ENCODE results near the gene B4GALT3.

The B4GALT3 gene

GRCh38 chr1:161176468-161177111, 717 bp downstream of the B4GALT3 start:
- in situ Hi-C loops (cut with MboI; ENCODE audit: low sequenced_read_pairs, unreplicated experiment), result no loop called here

GRCh38 chr1:161175771-161176453, 1.4 kb downstream of the B4GALT3 start:
- peak; percentile 49 for DNase-seq (ENCODE audit: low spot score)
- no peak for TF ChIP-seq CTCF (IDR thresholded peaks at IDR 0.05; ENCODE audit: borderline replicate concordance, control extremely low read depth, extremely low read depth, insufficient read depth, missing control alignments)
- in situ Hi-C loops (cut with MboI; ENCODE audit: low sequenced_read_pairs, unreplicated experiment), result no loop called here

More at GRCh38 chr1:161176468-161177111, 717 bp downstream of the B4GALT3 start:
- TF ChIP-seq CTCF (IDR thresholded peaks at IDR 0.05; ENCODE audit: borderline replicate concordance, control extremely low read depth, extremely low read depth, insufficient read depth, missing control alignments), result no peak
- DNase-seq (ENCODE audit: low spot score), result peak; percentile 22

- TF ChIP-seq CTCF (IDR thresholded peaks at IDR 0.05; ENCODE audit: borderline replicate concordance, control extremely low read depth, extremely low read depth, insufficient read depth, missing control alignments), result no peak
These were observed 2.4 kb downstream of the B4GALT3 start for GRCh38 chr1:161174911-161175310.

GRCh38 chr1:161173711-161174110, 3.6 kb downstream of the B4GALT3 start:
- TF ChIP-seq CTCF (IDR thresholded peaks at IDR 0.05; ENCODE audit: borderline replicate concordance, control extremely low read depth, extremely low read depth, insufficient read depth, missing control alignments), result no peak
- DNase-seq (ENCODE audit: low spot score), result no peak
- in situ Hi-C loops (cut with MboI; ENCODE audit: low sequenced_read_pairs, unreplicated experiment), result no loop called here

More at GRCh38 chr1:161174911-161175310, 2.4 kb downstream of the B4GALT3 start:
- in situ Hi-C loops (cut with MboI; ENCODE audit: low sequenced_read_pairs, unreplicated experiment), result no loop called here
- DNase-seq (ENCODE audit: low spot score), result no peak

GRCh38 chr1:161172776-161173376, 4.4 kb downstream of the B4GALT3 start:
- DNase-seq (ENCODE audit: low spot score), result no peak
- no peak for TF ChIP-seq CTCF (IDR thresholded peaks at IDR 0.05; ENCODE audit: borderline replicate concordance, control extremely low read depth, extremely low read depth, insufficient read depth, missing control alignments)
- in situ Hi-C loops (cut with MboI; ENCODE audit: low sequenced_read_pairs, unreplicated experiment), result no loop called here

- in situ Hi-C loops (cut with MboI; ENCODE audit: low sequenced_read_pairs, unreplicated experiment), result no loop called here
- no peak for TF ChIP-seq CTCF (IDR thresholded peaks at IDR 0.05; ENCODE audit: borderline replicate concordance, control extremely low read depth, extremely low read depth, insufficient read depth, missing control alignments)
These were observed 5.0 kb downstream of the B4GALT3 start for GRCh38 chr1:161172349-161172748.

More at GRCh38 chr1:161172349-161172748, 5.0 kb downstream of the B4GALT3 start:
- no peak for DNase-seq (ENCODE audit: low spot score)
